Heart right ventricle (tissue), 16 donors: ENCODE data around the gene UNC5B. TPM values are rescaled to one million over a fixed set of nuclear protein-coding genes. Genes with fewer than 3 reads are reported as not detected.

Experiments used
- ATAC-seq, 8 donors: fragments of 200-7000 bp; cut with Tn5 transposase; one replicate each; pipeline ENCODE4 v1.9.1; 2020; ENCODE audit warnings: mild to moderate bottlenecking in 8 of 8, moderate library complexity in 8 of 8, moderate number of reproducible peaks in 1 of 8
- DNase-seq, 2 donors: peaks; one replicate each; pipeline ENCODE4 v3.0.0-alpha.2; 2020
- H3K27ac ChIP-seq, 10 donors: fragments of 200-600 bp; sonication (generic) in 2 of 10; one replicate each; pipeline versions ENCODE4 v1.5.0 to v1.8.0; 2020 to 2022; ENCODE audit warnings: mild to moderate bottlenecking in 3 of 10
- H3K27me3 ChIP-seq, 7 donors: fragments of 200-600 bp; one replicate each; pipeline ENCODE4 v1.8.0; 2021 to 2022; ENCODE audit warnings: mild to moderate bottlenecking in 2 of 7
- H3K36me3 ChIP-seq, 9 donors: fragments of 200-600 bp; sonication (generic) in 1 of 9; one replicate each; pipeline versions ENCODE4 v1.5.0 to v1.8.0; 2020 to 2022; ENCODE audit warnings: mild to moderate bottlenecking in 2 of 9
- H3K4me1 ChIP-seq, 9 donors: fragments of 200-600 bp; sonication (generic) in 1 of 9; one replicate each; pipeline versions ENCODE4 v1.5.0 to v1.8.0; 2020 to 2022; ENCODE audit warnings: mild to moderate bottlenecking in 4 of 9
- H3K4me3 ChIP-seq, 10 donors: fragments of 200-600 bp; sonication (generic) in 2 of 10; one replicate each; pipeline versions ENCODE4 v1.5.0 to v1.8.0; 2020 to 2022; ENCODE audit warnings: mild to moderate bottlenecking in 7 of 10, moderate library complexity in 2 of 10
- H3K9me3 ChIP-seq, 11 donors: fragments of 200-600 bp in 10 of 11; sonication (generic) in 2 of 11; one replicate each; pipeline versions ENCODE4 v1.5.0 to v1.8.0; 2013 to 2022; ENCODE audit warnings: mild to moderate bottlenecking in 2 of 11, control low read depth in 1 of 11, moderate library complexity in 1 of 11
- CTCF ChIP-seq, 9 donors: fragments of 200-600 bp; sonication (generic) in 2 of 9; IDR thresholded peaks; one replicate each; pipeline versions ENCODE4 v1.5.0 to v1.8.0; 2021 to 2022; ENCODE audit warnings: antibody characterized with exemption in 9 of 9, mild to moderate bottlenecking in 5 of 9, moderate library complexity in 1 of 9
- WGBS, 2 donors: extraction: QIAGEN DNeasy Blood & Tissue Kit; methylation state at CpG; one replicate each; pipeline ENCODE4 v1.1.7; 2013; ENCODE audit warnings: inconsistent platforms in 1 of 2; 5-methylcytosine and 5-hydroxymethylcytosine counted together
- intact Hi-C, 10 donors: fragments of 100-400 bp; cut with DNase I; formaldehyde crosslinking; loops; one replicate each; pipeline versions ENCODE4 v1.11.1 to v1.14.2; 2022
- polyA plus RNA-seq, 2 donors: library from polyadenylated mRNA; stranded (reverse); fragments of 200-250 nt; gene quantifications; one replicate each; pipeline ENCODE4 v1.2.3, GENCODE V29; 2013
- total RNA-seq, 10 donors: library from RNA; stranded (reverse); fragmentation: NEBNext Ultra II Directional in 3 of 10; extraction: Animal tissue kit (Norgen Biotek cat#: 25700) in 3 of 10; gene quantifications; one replicate each; pipeline versions ENCODE4 v1.2.1 to v1.2.4, GENCODE V29; 2021 to 2023
- donor health status: Arrhythmogenic right ventricular cardiomyopathy.
- donor health status: ischemic (EF 13 %, LVEDD 7.1; RV severe dilation, severe dysfunction).
- donor health status: healthy with polysubstance abuse.
- donor health status: DM: no; HTN: yes; CAD: no.
- donor health status: DM: no; HTN: no; CAD: no.
- donor health status: ischemic (EF 25% LVEDD 6.9; RV normal size, moderate dysfunction).
- donor health status: ischemic (EF 25% LVEDD 5.7; RV mildly dilated, moderate dysfunction).
- donor health status: healthy.
- donor health status: DM: yes; HTN: yes; CAD: no.
- donor health status: Ischemic cardiomyopathy.
- donor health status: ischemic (EF 35%, LVEDD 5.7; RV mildly dilated, moderate dysfunction).
- donor health status: nonischemic (EF 11% LVEDD 7.7; RV severe dilation, severe dysfunction).
- donor health status: DM: yes; HTN: yes; CAD: no.
- donor health status: PGD.
- donor health status: ischemic (EF 29% LVEDD 5.4; RV normal size, mild dysfunction).
- donor health status: nonischemic (EF 23%, LVEDD 6.1; RV moderate dilation, normal function).

Gene UNC5B
- total and polyA plus RNA-seq, 12 donors = 3.3 to 20.6 (median 12.1) TPM

- H3K36me3 ChIP-seq = no peaks in the 10 kb centered on the region
- peak in 7 of 8 donors; percentile 5 to 74 (median 61) for ATAC-seq
- H3K27ac ChIP-seq = peak overlapping the region in 8 of 10 donors; percentile 3 to 67 (median 48)
- DNase-seq = peak in 1 of 2 donors; percentile 73
- H3K27me3 ChIP-seq = no peaks in the 10 kb centered on the region
- 73 to 85% methylated on average over 17 of the region's 17 CpGs for WGBS, 2 donors
- peaks cover 22 to 100% (median 75%) of the 10 kb centered on the region in 9 donors for H3K4me1 ChIP-seq
- intact Hi-C loops = no loop called here
- no peaks in the 10 kb centered on the region for H3K9me3 ChIP-seq
- TF ChIP-seq CTCF (IDR thresholded peaks at IDR 0.05) = no peak
- no peak overlapping the region for H3K4me3 ChIP-seq
These were observed 41.8 kb downstream of the UNC5B start for GRCh38 chr10:71253981-71254818.

GRCh38 chr10:71254834-71255549 is 42.6 kb downstream of the UNC5B start:
- H3K27ac ChIP-seq = peak overlapping the region in 7 of 10 donors; percentile 13 to 62 (median 48)
- TF ChIP-seq CTCF (IDR thresholded peaks at IDR 0.05) = no peak
- intact Hi-C loops = no loop called here
- no peak overlapping the region for H3K4me3 ChIP-seq
- H3K27me3 ChIP-seq = no peaks in the 10 kb centered on the region
- 79 to 80% methylated on average over 9 of the region's 9 CpGs for WGBS, 2 donors
- no peaks in the 10 kb centered on the region for H3K9me3 ChIP-seq
- ATAC-seq (no peak), DNase-seq (no peak)
- H3K36me3 ChIP-seq = no peaks in the 10 kb centered on the region
- peaks cover 25 to 100% (median 81%) of the 10 kb centered on the region in 9 donors for H3K4me1 ChIP-seq

- intact Hi-C loops = no loop called here
- ATAC-seq (no peak), DNase-seq (no peak)
- peaks cover 30 to 100% (median 84%) of the 10 kb centered on the region in 9 donors for H3K4me1 ChIP-seq
- H3K36me3 ChIP-seq = no peaks in the 10 kb centered on the region
- H3K4me3 ChIP-seq = no peak overlapping the region
- H3K27ac ChIP-seq = peak overlapping the region in 7 of 10 donors; percentile 8 to 62 (median 48)
- WGBS, 2 donors = 47 to 56% methylated on average over 4 of the region's 4 CpGs
- H3K27me3 ChIP-seq = no peaks in the 10 kb centered on the region
- no peaks in the 10 kb centered on the region for H3K9me3 ChIP-seq
- no peak for TF ChIP-seq CTCF (IDR thresholded peaks at IDR 0.05)
These were observed 43.1 kb downstream of the UNC5B start for GRCh38 chr10:71255550-71255807.

GRCh38 chr10:71255808-71256660 is 43.7 kb downstream of the UNC5B start:
- H3K36me3 ChIP-seq = no peaks in the 10 kb centered on the region
- peaks cover 34 to 100% (median 84%) of the 10 kb centered on the region in 9 donors for H3K4me1 ChIP-seq
- intact Hi-C loops = no loop called here
- peak overlapping the region in 8 of 10 donors; percentile 7 to 62 (median 46) for H3K27ac ChIP-seq
- no peak for TF ChIP-seq CTCF (IDR thresholded peaks at IDR 0.05)
- H3K27me3 ChIP-seq = no peaks in the 10 kb centered on the region
- H3K9me3 ChIP-seq = no peaks in the 10 kb centered on the region
- DNase-seq = peak; percentile 62 to 64
- ATAC-seq = peak; percentile 32 to 64 (median 45)
- WGBS, 2 donors = 41 to 44% methylated on average over 17 of the region's 17 CpGs
- no peak overlapping the region for H3K4me3 ChIP-seq
